NCI-H345 treated with DMSO at 0.1 percent for 48 hours (cell line): ENCODE data around the gene CAD.
A peak's percentile ranks its signal among the peaks of the same experiment; 100 is the strongest.
"Not testable (repeated sequence)": the region's sequence is repeated elsewhere in the genome, so short reads cannot be mapped to it uniquely, and the experiment has no call there.

Experiments
- DNase-seq: peaks from one replicate; lab custom pipeline; 2025; ENCODE audit not compliant: unreplicated experiment; lab: John Stamatoyannopoulos, UW

CAD gene

DNA sequence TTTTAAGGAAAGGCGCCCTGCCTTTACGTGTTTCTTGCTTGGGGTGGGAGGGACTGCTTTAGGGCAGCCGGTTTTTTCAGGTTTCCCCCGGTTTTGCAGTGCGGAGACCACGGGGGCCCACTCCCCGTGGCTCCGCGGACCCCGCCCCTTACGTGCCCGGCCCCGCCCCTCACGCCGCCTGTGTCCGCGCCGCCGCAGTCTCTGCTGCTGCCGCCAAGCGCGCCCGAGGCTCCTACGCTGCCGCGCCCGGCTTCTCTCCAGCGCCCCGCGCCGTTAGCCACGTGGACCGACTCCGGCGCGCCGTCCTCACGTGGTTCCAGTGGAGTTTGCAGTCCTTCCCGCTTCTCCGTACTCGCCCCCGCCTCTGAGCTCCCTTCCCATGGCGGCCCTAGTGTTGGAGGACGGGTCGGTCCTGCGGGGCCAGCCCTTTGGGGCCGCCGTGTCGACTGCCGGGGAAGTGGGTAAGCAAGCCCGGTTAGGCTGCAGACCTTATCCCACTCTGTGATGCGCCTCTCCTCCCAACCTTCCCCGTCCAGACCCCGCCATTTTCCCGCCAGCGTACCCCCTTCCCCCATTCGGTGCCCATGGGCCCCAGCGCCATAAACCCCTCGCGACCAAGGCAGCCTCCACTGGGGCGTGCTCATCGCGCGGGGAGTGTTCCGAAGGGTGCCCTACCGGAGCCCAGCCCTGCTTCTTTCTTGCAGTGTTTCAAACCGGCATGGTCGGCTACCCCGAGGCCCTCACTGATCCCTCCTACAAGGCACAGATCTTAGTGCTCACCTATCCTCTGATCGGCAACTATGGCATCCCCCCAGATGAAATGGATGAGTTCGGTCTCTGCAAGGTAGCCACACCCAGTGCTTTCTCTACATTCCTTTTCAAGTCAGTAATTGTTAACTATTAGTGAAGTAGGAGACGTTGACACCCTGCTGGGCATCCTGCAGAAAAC lies at the start of gene CAD:
Gene CAD (plus strand): TSS at position 197 of the 949 bp plus-strand sequence. CDS start 183 bp downstream, at position 380.
- DNase-seq = peak; percentile 54

DNA sequence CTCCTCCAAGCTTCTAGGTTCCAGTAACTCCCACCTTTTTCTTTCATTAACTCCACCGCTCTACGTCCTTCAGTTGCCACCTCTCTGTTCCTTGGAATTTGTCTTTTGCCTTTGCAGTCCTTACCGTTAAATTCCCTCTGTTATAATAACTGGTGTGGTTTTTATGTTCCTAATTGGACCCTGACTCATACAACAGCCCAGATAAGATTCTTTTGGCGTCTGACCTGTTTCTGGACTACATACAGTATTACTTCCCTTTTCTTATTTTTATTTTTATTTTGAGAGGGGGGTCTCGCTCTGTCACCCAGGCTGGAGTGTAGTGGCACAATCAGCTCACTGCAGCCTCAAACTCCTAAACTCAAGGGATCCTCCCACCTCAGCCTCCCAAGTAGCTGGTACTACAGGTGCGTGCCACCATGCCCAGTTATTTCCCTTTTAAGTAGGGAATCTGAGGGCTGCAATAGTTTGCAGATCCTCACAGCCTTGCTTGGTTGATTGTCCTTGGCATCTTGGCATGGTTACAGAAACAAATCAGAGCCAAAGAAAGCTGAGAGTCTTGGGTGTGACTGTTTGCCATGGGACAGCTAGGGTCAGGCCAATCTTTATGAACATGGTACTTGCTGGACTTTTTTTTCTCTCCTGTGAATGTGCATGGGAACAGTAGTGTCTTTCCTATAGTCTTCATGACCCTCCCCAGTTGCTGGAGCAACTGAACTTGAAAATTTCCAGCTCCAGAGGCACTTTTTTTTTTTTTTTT lies 46.4 kb upstream of the CAD start:
- no peak for DNase-seq

DNA sequence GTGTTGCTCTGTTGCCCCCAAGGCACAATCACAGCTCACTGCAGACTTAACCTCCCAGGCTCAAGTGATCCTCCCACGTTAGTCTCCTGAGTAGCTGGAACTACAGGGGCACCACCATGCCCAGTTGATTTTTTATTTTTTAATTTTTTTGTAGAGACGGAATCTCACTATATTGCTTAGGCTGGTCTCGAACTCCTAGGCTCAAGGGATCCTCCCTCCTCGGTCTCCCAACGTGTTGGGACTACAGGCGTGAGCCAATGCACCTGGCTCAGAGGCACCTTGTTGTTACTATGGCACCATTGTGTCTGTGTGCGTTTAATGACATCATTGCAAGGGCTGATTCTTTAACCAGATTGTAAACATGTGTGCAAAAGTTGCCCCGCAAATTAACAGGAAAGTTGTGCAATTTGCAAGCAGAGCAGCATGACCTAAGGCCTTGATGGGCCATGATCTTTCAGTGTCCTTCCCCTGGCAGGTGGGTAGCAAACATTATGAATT lies 45.8 kb upstream of the CAD start:
- no peak for DNase-seq

GRCh38 chr2:27174638-27175037 lies 42.5 kb upstream of the CAD start:
- no peak for DNase-seq

- no peak for DNase-seq
Measured at GRCh38 chr2:27175330-27175729, 41.8 kb upstream of the CAD start.

- DNase-seq = not testable (repeated sequence)
Measured at GRCh38 chr2:27175781-27176180, 41.4 kb upstream of the CAD start.

DNA sequence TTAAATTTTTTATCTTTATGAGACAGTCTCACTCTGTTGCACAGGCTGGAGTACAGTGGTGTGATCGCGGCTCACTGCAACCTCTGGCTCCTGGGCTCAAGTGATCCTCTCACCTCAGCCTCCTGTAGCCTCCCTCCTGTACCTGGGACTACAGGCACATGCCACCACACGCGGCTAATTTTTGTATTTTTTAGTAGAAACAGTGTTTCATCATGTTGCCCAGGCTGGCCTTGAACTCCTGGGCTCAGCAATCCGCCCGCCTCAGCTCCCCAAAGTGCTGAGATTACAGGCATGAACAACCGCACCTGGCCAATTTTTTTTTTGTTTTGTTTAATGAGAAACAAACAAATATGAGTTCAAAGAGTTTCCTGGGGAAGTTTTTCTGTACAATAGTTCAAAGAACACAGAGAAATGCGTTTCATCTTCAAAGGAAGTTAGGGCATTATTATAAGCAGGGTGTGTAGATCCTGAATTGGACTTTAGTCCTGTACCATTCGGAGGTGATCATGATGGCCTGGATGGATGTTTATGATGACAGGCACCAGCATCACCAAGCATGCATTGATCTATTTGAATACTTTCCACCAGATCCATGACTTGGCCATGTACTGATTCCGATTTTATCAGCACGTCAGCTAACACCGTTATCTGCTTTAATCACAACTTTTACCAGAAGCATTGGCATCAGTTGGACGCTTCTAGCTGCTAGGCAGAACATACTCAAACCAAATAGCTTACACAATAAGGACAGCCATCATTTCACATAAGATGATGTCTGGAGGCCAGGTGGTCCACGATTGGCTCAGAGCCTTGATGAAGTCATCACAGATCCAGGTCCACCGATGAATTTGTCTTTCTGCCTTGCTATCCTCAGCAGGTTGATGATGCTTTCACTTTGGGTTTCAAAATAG lies 39.5 kb upstream of the CAD start:
- no peak for DNase-seq

DNA sequence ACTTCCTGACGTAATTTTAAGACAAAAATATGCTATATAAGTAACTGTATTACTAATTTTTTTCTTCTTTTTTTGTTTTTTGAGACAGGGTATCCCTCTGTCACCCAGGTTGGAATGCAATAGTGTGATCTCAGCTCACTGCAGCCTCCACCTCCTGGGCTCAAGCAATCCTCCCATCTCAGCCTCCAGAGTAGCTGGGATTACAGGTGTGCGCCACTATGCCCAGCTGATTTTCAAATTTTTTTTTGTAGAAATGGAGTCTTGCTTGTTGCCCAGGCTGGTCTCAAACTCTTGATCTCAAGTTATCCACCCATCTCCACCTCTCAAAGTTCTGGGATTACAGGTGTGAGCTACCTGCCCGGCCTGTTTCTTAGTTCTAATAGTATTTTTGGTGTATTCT lies 38.7 kb upstream of the CAD start:
- DNase-seq = no peak

GRCh38 chr2:27179344-27180000 lies 37.7 kb upstream of the CAD start:
- DNase-seq = no peak

DNA sequence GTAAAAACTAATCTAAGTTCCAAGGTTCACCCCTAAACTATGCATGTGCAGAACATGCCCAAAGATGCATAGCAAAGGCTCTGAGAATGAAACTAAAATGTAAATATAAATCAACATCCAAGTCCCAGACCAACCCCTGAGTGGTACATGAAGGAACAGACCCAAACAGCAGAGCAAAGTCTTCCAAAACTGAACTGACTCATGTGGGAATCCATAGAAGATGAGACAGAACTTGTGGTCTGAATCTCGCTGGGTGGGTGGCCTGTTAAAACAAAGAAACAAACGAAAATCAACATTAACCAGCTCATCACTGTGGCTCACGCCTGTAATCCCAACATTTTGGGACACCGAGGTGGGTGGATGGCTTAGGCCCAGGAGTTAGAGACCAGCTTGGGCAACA lies 34.8 kb upstream of the CAD start:
- DNase-seq = no peak

GRCh38 chr2:27184115-27184514 lies 33.1 kb upstream of the CAD start:
- DNase-seq = no peak

DNA sequence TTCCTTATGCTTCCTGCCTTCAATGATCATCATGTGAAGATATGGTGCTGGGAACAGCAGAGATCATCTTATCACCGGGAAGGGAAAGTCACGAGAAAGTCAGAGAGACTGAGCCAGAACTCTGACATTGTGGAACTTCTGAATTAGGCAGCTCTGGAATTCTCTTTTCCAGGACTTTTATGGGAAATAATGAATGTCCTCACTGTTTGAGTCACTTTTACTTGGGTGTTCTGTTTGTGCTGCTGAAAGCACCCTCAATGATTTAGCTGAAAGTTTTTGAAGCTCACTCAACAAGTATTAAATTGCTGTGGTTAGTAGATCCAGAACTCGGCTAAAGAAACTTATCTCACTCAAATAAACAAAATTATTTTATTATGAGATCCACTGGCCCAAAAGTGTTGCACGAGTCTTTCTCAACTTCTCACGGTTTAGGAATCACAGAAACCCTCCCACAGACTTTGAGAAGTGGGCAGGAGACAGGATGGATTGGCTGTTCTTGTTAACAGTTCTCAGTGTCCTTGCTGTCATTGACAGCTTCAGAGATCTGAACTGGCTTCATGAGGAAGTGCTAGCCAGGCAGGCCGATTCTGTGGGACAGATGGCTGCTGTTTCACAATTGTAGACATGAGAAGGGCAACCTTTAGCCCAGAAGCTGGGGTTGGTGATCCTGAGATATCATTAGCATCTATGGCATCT lies 31.7 kb upstream of the CAD start:
- no peak for DNase-seq

- no peak for DNase-seq
Measured at GRCh38 chr2:27186613-27187345, 30.4 kb upstream of the CAD start.

DNA sequence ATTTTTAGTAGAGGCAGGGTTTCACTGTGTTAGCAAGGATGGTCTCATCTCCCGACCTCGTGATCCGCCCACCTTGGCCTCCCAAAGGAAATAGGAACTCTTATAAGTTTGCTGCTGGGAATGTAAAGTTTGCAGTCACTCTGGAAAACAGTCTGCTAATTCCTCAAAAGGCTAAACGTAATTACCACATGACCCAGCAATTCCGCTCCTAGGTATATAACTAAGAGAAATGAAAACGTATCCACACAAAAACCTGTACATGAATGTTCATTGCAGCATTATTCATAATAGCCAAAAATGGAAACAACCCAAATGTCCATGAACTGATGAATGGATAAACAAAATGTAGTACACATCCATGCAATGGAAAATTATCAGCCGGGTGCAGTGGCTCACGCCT lies 27.2 kb upstream of the CAD start:
- DNase-seq = no peak

GRCh38 chr2:27191070-27191829 lies 25.9 kb upstream of the CAD start:
- DNase-seq = peak; percentile 17

DNA sequence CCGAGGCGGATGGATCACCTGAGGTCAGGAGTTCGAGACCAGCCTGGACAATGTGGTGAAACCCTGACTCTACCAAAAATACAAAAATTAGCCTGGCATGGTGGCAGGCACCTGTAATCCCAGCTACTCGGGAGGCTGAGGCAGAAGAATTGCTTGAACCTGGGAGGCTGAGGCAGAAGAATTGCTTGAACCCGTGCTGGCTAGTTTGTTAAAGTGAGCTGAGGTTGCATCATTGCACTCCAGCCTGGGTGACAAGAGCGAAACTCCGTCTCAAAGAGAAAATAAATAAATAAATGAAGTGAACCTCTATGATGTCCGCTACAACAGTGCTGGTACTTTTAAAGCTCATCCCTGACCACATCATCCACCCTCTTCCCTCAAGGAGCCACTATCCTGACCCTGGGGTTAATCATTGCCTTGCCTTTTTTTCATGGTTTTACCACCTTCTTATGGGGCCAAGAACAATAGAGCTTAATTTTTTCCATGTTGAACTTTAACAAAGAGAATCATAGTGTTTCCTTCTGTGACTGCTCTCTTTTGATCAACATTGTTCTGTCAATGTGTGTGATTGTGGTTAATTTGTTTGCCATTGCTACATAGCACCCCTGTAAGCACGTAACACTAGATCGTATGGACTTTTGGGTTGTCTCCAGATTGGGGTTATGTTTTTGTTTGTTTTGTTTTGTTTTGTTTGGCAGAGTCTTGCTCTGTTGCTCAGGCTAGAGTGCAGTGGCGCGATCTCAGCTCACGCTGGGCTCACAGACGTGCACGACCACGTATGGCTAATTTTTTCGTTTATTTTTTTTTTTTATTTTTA lies 22.4 kb upstream of the CAD start:
- DNase-seq = no peak

DNA sequence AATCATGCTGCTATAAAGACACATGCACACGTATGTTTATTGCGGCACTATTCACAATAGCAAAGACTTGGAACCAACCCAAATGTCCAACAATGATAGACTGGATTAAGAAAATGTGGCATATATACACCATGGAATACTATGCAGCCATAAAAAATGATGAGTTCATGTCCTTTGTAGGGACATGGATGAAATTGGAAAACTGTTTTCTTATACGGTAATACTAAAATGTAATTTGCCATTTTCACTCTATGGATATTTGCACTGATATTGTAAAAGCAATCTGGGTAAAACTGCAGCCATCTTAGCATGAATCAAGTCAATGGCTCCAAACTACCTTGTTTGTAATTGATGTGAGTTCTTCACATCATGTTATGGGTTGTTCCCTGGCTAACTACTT lies 21.4 kb upstream of the CAD start:
- not testable (repeated sequence) for DNase-seq
